SK-N-SH (cell line): ENCODE data around the gene GATA3.

Experiments used
- CTCF ChIP-seq: fragments of 200-600 bp; sonication (generic); IDR thresholded peaks from 2 replicates; pipeline ENCODE4 v1.6.1; 2017; ENCODE audit warnings: antibody characterized with exemption, mild to moderate bottlenecking, moderate library complexity
- EP300 ChIP-seq, 2 experiments: IDR thresholded peaks; 2 replicates each; pipeline versions ENCODE4 v1.4.0 to v1.6.1; 2012; ENCODE audit warnings: borderline replicate concordance in 1 of 2, low read depth in 1 of 2, low read length in 1 of 2
- MAX ChIP-seq: IDR thresholded peaks from 2 replicates; pipeline ENCODE4 v1.4.0; 2012; ENCODE audit warnings: low read depth
- MXI1 ChIP-seq: IDR thresholded peaks from 2 replicates; pipeline ENCODE4 v1.6.1; 2012; ENCODE audit warnings: mild to moderate bottlenecking, low read depth, low read length, improper control_type of control experiment
- POLR2AphosphoS5 ChIP-seq: IDR thresholded peaks from 2 replicates; pipeline ENCODE4 v1.6.1; 2012; ENCODE audit warnings: low read depth, low read length
- SIN3A ChIP-seq: IDR thresholded peaks from 2 replicates; pipeline ENCODE4 v1.6.1; 2012; ENCODE audit warnings: low read depth, mild to moderate bottlenecking, low read length, moderate library complexity, borderline replicate concordance
- SMC3 ChIP-seq: IDR thresholded peaks from 2 replicates; pipeline ENCODE4 v1.6.1; 2012; ENCODE audit warnings: low read depth, low read length, improper control_type of control experiment
- YY1 ChIP-seq: IDR thresholded peaks from 2 replicates; pipeline ENCODE4 v1.4.0; 2012; ENCODE audit warnings: low read depth, mild to moderate bottlenecking

- TF ChIP-seq CTCF (no peak), POLR2AphosphoS5 (no peak; the same call in none of the 2 replicates), SMC3 (no peak), MXI1 (peak; percentile 61; the same call in 1 of the 2 replicates), EP300 (IDR thresholded peaks at IDR 0.05; ENCODE audit: borderline replicate concordance in 1 of 2, low read depth in 1 of 2, low read length in 1 of 2) (peak in 1 of 2 experiments; percentile 33; a peak in 1 of 4 replicates), YY1 (no peak), SIN3A (peak; percentile 86), MAX (no peak; the same call in 1 of the 2 replicates)
Observed at GRCh38 chr10:8054494-8055407, at the start of gene GATA3.
